HTERT RPE-1 (cell line): ENCODE results near the gene MICALL2.

Experiments used
- in situ Hi-C: fragments of 300-500 bp; cut with MboI; formaldehyde crosslinking; loops from 4 replicates; pipeline ENCODE4 v1.14.3; 2020; ENCODE audit warnings: low sequenced_read_pairs

MICALL2 gene

GRCh38 chr7:1468643-1469298 is 9.5 kb upstream of the MICALL2 start:
- in situ Hi-C loops, result no loop called here

DNA sequence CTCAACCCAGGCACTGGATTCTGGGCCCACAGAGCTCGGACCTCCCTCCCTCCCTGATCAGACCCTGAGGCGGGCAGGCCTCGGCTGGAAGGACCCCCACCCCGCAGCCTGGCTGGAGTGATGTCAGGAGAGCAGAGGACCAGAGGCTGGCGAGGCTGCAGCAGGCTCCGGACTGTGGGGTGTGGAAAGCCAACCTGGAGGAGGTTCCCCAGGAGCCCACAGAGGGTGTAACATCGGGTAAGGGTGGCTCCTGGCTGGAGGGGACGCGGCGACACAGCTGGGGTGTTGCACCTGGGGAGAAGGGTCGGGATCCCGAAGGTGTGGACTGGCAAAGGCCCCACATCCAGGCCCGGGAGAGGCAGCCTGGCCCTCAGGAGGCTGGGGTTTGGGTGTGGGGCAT is 8.9 kb upstream of the MICALL2 start:
- in situ Hi-C loops, result no loop called here

DNA sequence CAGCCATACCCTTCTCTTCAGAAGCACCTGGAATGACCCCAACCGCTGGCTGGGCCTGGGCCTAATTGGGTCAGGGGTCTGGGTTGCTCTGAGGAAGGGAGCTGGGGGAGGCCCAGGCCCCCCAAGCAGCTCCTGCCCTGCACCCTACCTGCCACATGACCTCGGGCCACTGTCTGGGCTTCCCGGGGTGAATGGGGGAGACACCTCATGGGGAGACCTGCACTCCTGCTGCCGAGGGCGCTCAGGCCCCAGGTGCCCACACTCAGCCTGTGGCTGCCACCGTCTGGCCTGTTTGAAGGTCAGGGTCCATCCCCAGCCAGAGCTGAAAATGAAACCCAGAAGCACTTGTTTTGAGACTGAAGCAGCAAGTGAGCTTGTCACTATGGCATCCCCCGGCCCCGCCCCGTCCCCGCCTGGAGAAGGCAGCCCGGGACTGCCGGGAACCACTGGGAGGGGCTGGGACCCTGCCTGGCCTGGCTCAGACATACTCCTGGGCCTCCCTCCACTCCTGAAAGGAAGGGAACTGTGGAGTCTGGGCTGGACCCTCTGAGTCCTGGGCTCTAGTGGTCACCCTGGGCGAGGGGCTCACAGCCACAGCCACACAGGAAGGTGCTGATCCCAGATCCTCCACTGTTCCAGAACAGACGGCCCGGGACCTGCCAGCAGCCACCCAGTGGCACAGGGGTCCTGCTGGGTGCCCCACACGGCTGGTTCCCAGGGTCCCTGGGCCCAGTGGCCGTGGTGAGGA is 7.4 kb upstream of the MICALL2 start:
- in situ Hi-C loops, result no loop called here

GRCh38 chr7:1464694-1465093 is 5.4 kb upstream of the MICALL2 start:
- in situ Hi-C loops, result no loop called here

DNA sequence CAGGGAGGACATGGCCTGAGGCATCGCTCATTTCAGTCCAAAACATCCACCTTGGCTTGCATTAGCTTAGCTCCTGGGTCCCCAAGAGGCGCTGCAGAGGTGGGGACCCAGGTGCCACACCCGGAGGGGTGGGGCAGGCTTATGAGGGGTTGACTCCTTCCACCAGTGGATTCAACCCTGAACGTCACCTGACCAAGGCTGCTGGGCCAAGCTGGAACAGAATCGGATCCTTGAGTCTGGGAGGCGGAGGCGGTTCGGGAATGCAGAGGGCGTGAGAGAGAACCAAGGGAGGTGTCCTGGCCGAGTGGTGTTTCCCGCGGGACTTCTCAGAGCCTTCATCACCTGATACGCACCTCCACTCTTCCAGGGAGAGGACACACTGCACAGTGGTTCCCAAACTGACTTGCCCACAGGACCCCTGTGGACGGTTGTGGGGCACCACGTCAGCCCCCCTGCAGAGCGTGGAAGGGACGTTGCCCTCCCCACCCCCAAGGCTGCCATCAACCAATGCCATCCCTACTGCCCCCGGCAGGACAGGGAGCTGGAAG is 4.5 kb upstream of the MICALL2 start:
- in situ Hi-C loops, result no loop called here

GRCh38 chr7:1461646-1462375 is 2.5 kb upstream of the MICALL2 start:
- in situ Hi-C loops, result no loop called here

DNA sequence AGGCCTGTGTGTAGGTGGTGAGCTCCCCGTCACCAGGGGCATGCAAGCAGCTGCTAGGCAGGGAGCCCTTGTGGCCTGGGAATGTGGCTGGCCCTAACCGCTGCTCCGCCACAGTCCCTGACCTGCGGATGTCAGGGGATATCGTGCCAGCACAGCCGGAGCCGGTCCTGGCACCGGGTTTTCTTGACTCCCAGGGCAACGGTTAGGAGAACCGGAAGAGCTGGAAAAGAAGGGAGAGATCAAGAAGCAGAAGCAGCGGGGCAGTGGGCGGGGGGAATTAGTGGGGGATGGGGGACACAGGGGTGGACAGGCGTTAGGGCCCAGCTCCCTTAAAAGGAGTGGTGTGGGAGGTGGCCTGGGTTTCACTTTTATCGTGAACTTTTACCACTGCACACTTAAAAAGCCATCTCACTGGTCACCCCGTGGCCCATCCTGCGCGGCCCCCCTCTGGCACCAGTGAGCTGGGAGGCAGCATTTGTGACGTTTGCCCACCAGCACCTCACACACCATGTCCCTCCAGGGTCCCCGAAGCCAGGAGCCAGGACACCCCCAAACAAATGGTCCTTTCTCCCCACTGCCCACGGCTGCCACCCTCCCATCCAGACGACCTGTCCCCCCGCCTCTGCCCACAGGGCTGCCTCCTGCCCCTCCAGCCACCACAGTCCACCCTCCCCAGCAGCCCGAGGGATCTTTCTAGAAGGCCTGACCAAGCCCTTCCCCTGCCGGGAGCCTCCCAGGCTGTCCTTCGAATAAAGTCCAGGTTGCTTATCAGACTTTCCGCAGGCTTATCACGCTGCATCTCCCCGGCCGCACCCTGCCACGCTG is 1.8 kb upstream of the MICALL2 start:
- in situ Hi-C loops, result no loop called here

DNA sequence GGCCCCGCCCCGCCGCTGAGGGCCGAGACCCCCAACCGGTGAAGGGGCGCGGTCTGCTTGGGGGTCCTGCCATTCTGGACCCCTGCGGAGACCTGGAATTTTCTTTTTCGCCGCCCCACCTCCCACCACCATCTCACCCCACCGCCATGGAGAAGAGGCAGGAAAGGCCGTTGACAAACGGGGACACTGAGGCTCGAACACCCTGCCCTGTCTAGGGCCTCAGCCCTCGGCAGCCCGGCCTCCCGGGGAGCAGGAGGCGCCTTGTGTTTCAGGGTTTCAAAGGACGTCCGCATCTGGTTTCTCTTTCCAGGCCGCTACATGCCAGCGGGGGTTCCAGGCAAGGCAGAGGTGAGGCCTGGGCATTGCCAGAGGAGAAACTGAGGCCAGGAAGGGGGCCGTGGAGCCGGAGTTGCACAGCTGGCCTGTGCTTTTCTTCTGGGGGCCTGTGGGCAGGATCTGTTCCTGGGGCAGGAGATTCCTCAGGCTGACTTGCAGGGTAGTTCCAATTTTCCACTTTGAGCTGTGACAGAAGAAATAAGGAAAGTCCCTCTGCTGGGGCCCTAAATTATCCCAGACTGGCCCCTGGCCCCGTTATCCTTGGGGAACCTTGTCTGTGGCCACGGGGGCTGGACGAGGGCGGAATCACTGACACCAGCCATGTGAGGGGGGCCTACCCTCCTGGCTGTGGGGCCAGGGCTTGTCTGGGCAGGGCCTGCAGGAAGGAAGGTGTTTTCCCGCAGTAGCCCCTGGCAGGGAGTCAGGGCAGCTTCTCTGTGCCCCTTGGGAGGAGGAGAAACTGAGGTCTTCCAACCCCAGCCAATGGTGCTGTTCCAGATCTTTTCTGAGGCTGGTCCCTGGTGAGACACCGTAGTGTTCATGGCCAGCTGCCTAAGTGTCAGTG is 900 bp upstream of the MICALL2 start:
- in situ Hi-C loops, result no loop called here

- in situ Hi-C loops, result no loop called here
These were observed 232 bp upstream of the MICALL2 start for GRCh38 chr7:1459512-1459892.

GRCh38 chr7:1457949-1458682 is 1.2 kb downstream of the MICALL2 start:
- in situ Hi-C loops, result no loop called here

- in situ Hi-C loops, result no loop called here
These were observed 2.0 kb downstream of the MICALL2 start for GRCh38 chr7:1457059-1457948.

DNA sequence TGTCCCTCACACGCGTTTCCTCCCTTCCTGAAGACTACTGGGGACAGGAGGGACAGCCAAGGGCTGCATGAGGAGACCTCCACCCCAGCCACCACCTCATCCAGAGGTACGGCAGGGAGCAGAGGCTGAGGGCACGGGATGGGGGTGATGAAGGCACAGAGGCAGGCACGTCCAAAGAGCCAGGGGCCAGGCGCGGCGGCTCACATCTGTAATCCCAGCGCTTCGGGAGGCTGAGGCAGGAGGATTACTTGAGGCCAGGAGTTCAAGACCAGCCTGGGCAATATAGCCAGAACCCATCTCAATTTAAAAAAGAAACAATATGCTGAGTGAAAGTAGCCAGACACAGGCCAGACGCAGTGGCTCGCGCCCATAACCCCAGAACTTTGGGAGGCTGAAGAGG is 3.3 kb downstream of the MICALL2 start:
- in situ Hi-C loops, result no loop called here

DNA sequence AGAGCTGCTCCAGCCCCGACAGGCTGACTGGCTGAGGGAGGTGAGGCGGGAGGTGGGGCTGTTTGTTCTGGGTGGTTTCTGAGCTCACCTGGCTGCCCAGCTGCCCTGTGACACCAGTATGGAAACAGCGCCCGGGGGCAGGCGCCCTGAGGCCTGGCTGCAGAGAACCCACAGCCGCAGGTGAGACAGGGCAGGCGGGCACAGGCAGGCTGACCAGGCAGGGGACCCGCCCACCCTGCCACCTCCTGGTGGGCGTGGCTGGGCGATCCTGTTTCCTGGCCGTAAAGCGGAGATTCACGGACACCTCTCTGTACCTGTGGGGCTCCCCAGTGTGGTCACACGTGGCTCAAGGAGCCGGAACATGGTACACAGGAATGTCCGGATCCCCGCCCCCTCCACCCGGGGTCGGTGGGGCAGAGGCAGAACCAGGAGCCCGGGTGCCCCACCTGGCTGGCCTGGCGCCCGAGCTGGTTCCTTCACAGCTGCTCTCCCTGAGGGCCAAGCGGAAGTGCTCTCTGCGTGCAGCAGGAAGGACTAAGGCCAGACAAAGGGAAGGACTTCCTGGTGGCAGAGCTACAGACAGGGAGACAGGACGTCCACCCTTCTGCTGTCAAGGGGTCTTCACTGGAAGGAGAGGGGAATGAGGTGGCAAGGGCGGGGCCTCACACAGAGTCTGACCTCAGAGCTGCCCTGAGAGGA is 3.9 kb downstream of the MICALL2 start:
- in situ Hi-C loops, result no loop called here

DNA sequence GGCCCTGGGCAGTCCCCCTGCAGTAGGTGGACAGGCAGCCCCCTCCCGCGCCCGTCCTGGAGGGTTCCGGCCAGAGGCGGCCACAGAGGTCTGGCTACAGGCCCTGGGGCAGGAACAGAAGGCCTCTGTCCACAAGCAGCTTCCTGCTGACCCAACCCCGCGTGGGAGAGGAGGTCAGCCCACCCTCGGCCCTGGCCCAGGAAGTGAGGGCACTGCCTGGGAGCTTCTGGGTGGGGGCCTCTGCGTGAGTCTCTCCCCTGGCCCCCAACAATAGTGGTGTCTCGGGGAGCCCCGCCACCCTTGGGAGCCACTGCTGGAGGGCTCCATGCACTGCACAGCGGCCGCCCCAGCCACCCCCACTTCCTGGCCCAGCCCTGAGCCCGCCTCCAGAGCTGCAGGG is 4.7 kb downstream of the MICALL2 start:
- in situ Hi-C loops, result no loop called here

DNA sequence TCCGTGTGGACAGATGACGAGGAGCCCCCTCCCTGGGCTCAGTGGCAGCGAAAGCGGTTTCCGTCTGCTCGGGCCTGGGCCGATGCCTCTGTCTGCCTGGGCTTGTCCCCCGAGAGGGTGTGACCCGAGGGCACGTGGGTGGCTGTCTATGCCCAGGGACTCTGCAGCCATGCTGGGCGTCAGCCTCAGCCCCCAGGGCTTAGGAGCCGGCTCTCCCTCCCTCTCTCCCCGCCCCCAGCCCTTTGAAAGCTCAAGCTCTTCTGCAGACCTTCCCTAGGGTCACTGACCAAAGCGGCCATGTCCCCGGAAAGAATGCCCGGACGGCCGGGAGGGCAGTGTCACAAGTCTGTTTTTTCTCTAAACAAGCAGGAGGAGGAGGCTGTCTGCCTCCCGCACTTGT is 7.1 kb downstream of the MICALL2 start:
- in situ Hi-C loops, result no loop called here

GRCh38 chr7:1450987-1451386 is 8.3 kb downstream of the MICALL2 start:
- in situ Hi-C loops, result no loop called here

DNA sequence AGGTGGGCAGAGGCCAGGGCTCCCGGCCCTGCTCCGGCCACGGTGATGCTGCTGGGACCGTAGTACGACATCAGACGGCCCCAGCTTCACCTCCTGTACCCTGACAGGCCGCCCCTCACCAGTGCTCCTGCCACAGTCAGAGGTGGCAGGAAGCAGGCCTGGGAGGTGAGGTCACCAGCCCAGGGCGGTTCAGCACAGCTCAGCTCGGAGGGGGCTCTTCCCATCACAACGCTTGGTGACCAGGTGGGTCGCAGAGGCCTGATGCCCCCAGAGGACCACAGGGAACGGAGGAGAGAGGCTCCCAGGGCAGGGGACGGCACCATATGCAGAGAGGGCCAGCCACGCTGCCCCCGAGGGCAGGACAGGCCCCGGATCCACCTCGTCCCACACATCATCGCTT is 8.8 kb downstream of the MICALL2 start:
- in situ Hi-C loops, result no loop called here

GRCh38 chr7:1449951-1450350 is 9.3 kb downstream of the MICALL2 start:
- in situ Hi-C loops, result no loop called here
